Uterus (tissue), 2 donors: ENCODE results near the gene KCNF1.
"Not testable (repeated sequence)": the region's sequence is repeated elsewhere in the genome, so short reads cannot be mapped to it uniquely, and the experiment has no call there.

Source experiments
- CTCF ChIP-seq, 4 experiments: fragments of 200-600 bp in 2 of 4; fragments of 450-650 bp in 2 of 4; sonication (generic) in 2 of 4; IDR thresholded peaks; one replicate each; pipeline ENCODE4 v1.5.1; 2016 to 2019; ENCODE audit warnings: antibody characterized with exemption in 4 of 4, mild to moderate bottlenecking in 2 of 4, moderate library complexity in 1 of 4
- POLR2A ChIP-seq, 2 donors: fragments of 450-650 bp; IDR thresholded peaks; one replicate each; pipeline ENCODE4 v1.6.1; 2016; ENCODE audit warnings: antibody characterized with exemption in 2 of 2, mild to moderate bottlenecking in 1 of 2, moderate library complexity in 1 of 2

- not testable (repeated sequence) for TF ChIP-seq CTCF, POLR2A (IDR thresholded peaks at IDR 0.05)
These were observed 46.7 kb downstream of the KCNF1 start for GRCh38 chr2:10958452-10958851.
